ENCODE measurements around the gene MACIR.

Gene MACIR

DNA sequence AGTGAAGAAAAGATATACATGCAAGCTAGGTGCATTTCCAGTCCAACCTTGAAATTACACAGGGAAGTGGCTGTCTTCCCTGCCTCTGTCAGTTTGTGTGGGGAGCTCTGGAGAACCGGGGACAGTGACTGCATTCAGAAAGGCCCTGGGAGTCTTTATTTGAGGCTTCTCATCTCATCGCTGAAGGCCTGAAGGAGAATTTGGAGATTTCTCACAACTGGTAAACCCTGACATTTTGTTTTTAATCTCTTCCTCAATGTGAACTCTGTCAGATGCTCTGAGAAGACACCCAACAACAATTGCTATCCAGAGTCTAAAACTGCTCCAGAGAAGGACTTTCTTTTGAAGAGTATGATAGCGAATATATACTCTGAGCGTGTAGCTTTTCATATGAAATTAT, 33.0 kb downstream of the MACIR start:
- DNase-seq (ENCODE audit: low spot score) = peak; percentile 28

DNA sequence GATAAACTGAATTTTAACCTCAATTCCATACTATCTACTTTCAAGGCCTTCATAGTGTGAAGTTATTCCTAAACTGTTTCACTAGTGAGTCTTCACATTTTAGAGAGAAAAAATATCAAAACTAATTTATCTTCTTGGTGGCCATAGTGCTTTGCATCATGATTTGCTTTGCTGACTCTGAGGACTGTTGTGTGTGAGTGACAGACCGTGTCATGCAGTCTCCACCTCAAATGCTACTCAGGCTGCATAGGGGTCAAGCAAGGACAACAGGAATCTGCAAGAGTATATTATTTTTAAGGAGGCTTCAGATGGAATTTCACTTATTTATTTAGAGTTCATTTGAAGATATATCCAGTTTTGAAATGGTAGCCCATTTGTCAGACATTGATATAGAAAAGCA, 34.5 kb downstream of the MACIR start:
- DNase-seq (ENCODE audit: low spot score) = no peak

DNA sequence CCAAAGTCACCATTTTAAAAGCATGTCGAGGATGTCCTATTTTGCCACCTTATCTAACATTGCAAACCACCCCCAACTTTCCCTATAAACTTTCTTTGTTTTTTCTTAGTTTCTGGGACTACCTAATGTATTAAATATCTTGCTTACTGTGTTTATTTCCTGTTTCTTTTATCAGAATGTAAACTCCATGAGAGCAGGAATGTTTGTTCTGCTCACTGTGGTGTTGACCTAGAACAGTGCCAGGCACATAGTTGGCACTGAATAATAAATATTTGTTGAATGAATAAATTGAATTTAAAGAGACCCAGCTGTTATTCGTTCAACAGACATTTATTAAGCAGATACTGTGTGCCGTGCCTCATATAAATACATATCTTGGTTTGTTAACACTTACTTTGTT, 35.2 kb downstream of the MACIR start:
- no peak for DNase-seq (ENCODE audit: low spot score)

DNA sequence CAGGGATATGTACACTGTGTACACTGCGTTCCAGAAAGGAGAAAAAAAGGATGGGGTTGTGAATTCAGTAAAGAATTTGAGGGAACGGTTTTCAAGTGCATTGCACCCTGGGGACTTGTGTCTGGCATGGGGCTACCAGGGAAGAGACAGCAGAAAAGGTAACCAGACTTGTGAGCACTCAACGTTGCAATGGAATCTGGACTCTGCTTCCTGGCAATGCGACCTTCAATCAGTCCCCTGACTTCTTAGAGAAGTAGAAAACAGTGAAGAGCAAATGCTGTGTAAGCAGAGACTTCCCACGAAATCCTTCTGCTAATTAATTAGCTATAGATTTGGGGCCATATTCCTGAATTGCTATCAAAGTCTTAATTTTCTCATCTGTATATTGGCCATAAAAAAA, 36.3 kb downstream of the MACIR start:
- no peak for DNase-seq (ENCODE audit: low spot score)

DNA sequence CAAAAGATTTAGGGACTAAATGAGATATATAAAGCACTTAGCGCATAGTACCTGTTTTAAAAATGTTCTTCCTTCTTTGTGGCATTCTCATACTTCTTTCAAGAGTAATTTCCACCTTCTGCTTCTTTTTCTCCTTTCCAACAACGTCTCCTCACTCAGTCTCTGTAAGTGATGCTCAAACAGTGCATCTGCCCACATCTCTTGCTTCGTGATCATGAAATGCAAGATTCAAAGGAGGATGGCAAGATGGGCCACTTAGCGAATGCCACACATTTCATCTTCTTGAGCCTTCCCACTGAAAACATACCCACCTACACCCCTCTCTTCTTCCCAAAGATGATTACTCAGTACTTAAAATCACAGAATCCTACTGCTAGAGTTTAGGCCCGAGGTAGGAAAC, 36.9 kb downstream of the MACIR start:
- no peak for DNase-seq (ENCODE audit: low spot score)

DNA sequence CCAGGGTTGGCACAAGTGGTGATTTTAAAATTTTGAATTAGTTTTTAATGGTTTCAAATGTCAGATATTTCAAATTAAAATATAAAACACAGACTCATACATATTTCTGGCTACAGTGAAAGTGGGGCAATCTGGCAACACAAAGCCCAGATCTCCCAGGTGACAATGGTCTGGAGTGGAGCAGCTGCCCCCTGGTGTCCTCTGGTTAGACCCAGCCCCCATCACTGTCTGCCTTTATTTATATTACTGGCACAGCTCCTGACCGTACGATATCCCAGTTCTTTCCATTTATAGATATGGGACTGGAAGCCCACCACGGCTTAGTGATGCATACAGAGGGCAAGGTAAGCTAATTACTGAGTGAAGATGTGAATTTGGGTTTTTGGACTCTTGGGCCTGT, 37.3 kb downstream of the MACIR start:
- no peak for DNase-seq (ENCODE audit: low spot score)

DNA sequence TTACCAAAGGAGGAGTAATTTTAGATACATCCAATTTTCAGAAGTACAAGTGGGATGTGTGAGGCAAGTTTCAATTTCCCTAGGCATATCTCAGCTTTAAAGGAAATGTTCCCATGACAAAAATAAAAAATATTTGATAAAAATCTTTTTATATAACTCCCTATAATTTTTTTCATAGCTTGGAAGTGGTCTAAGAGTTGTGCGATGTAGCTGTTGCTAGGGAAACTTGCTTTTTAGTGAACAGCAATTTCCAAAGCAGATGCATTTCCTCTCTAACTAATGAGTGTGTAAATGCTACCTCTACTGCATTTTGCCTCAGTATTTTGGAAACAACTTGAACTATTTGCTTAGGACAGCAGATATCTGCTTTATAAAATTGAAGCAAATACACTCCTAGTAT, 39.6 kb downstream of the MACIR start:
- no peak for DNase-seq (ENCODE audit: low spot score)

DNA sequence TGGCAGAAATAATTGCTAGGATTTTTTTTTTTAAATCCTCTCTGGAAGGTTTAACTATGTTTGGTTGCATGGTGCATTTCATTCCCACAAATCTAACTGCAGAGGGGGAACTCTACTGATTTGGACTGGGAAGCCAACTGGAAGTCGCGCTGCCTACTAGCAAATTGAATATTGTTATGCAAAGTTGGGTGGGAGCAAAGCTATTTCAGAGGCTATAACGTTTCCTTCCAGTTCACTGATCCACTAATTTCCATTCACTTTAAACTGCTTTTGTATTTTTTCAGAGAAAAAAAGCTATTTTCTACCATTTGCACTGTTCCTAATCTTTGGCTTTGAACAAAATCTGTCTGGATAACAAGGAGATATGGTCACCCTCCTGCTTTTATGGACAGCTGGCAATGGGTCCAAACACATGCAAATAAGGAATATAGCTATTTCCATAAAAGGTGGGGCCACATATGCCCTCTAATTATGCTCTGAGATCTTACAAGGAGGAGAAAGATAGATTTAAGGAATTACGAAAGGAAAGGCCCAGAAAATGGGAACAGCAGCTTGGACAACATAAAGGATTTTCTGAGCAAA, 40.1 kb downstream of the MACIR start:
- DNase-seq (ENCODE audit: low spot score) = no peak

DNA sequence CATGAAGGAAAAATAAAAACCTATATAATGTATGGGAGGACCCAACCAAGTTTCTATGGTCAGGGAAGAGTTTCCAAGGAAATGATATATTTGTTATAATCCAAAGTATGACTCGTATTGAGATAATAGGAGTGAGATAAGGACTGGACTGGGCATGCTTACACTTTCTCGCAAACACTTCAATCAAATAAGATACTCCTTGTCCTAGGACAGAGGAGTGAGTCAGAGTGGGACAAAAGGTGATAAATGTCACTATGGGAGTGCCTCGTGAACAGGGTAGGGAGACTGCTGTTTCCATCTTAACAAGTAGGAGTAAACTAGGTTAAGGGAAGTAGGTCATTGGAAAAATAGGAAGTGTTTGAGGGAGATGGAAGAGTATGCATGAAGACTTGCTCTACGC, 47.2 kb downstream of the MACIR start:
- no peak for DNase-seq (ENCODE audit: low spot score)

DNA sequence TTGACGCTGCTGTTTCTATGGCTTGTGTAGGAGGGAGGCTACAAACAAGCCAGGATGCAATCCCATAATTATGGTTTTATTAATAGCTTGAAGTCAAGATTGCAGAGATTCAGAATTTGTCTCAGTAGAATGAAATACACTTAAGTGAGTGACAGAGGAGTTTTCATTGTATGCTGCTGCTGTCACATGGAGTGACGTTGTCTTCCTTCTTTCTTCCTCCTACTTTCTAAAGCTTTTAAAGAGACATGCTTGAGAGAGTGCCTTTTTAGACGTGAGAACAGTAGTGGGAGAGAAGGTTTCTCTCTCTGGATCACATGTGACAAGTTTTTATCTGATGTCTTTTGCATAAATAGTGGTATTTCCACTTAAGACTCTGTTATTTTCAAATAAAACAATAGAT, 48.9 kb downstream of the MACIR start:
- no peak for DNase-seq (ENCODE audit: low spot score)

DNA sequence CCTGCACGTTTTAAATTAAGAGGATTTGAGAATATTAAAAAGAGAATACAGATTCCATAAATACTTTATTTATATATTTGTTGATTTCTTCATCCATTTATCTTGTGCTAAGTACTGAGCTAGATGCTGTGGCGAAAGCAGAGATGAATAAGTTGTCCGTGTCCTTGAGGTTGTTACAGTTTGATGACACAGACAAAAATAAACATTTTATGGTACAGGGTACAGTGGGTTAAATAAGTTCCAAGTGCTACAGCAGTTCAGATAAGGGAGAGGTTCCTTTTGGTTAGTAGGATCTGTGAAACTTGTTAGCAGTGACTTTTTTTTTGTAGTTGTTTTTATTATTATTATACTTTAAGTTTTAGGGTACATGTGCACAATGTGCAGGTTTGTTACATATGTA, 50.2 kb downstream of the MACIR start:
- DNase-seq (ENCODE audit: low spot score) = no peak

DNA sequence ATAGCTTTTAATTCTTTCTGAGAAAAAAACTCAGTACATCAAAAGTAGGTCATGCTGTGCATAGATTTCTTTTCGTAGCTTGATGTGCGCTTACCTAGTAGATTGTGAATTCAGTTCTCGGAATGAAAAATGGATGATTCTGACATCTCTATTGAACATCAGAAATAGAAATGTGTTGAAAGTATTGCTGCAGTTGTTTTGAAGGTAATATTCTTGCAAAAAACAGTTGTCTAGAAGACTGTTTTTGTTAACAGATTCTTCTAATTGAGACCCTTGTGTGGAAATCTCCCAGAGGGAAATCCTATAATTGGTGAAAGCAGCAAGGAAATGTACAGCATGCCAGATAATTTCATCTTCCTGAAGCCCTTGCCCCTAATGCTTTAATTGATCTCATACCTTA, 54.5 kb downstream of the MACIR start:
- no peak for DNase-seq (ENCODE audit: low spot score)

DNA sequence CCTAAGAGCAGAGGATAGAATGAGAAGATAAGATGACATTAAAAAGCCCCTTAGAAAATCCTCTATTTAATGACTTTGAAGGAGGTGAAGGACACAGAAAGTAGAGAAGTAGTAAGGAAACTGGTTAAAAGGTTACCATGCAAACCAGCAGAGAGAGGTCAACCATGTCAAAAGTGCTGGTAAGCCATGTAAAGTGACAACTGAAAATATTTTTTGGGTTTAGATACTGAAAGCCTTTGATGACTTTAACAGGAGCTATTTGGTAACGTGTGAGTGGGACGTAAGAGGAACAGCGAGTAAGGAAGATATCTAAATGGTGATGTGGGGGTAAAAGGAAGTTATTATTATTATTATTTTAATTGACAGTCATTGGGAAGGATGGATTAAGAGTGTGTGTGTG, 56.9 kb downstream of the MACIR start:
- DNase-seq (ENCODE audit: low spot score) = no peak

DNA sequence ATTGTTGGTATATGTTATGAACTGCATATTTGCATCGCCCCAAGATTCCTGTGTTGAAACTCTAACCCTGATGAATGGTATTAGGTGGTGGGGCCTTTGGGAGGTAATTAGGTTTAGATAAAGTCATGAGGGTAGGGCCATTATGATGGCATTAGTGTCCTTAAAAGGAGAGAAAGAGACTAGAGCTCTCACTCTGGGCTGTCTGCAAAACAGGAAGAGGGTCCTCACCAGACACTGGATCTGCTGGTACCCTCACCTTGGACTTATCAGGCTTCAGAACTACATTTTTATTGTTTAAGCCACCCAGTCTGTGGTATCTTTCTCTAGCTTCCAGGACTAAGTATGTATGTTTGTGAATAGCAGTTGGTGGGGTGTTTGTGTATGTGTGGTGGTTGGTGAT, 68.9 kb downstream of the MACIR start:
- DNase-seq (ENCODE audit: low spot score) = no peak

DNA sequence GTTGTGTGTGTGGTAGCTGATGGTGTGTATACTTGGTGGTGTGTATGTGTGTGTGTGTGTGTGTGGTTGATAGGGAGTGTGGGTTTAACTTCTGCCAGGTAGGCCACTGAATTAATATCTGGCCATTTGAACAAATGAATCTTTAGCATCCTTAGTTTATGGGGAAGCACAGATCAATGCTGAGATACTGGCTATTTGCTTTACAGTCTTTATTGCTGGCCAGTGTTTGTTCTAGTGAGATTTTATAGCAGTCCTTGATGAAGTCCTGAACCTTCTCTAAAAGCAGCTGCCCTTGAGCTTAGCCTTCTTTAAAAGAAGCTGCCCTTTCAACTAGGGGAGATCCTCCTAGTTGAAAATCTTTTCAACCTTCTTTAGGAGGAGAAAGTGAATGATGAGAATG, 69.3 kb downstream of the MACIR start:
- no peak for DNase-seq (ENCODE audit: low spot score)
